GM23338 (cell line): ENCODE measurements around the gene TMC1. TPM values are rescaled to one million over a fixed set of nuclear protein-coding genes. Genes with fewer than 3 reads are reported as not detected.

ENCODE experiments used
- ATAC-seq: fragments of 200-7000 bp; cut with Tn5 transposase; 3 replicates; pipeline ENCODE4 v1.9.1; 2020
- DNase-seq: peaks from one replicate; pipeline ENCODE4 v3.0.0-alpha.2; 2015; ENCODE audit warnings: low spot score
- H2AFZ ChIP-seq: fragments of 200-600 bp; sonication (generic); 2 replicates; pipeline ENCODE4 v1.8.0; 2016; ENCODE audit warnings: antibody characterized with exemption, mild to moderate bottlenecking, moderate library complexity
- H3F3A ChIP-seq: fragments of 200-600 bp; sonication (generic); replicated peaks from 2 replicates; pipeline ENCODE4 v1.8.0; 2017; ENCODE audit warnings: antibody characterized with exemption, mixed run types, low read depth
- H3K27ac ChIP-seq: fragments of 200-600 bp; sonication (generic); 2 replicates; pipeline ENCODE4 v1.6.1; 2016; ENCODE audit warnings: low read depth
- H3K27me3 ChIP-seq: fragments of 200-600 bp; sonication (generic); 2 replicates; pipeline ENCODE4 v1.8.0; 2016; ENCODE audit warnings: mild to moderate bottlenecking, mixed run types, moderate library complexity; ENCODE audit not compliant: insufficient read depth
- H3K36me3 ChIP-seq: fragments of 200-600 bp; sonication (generic); 2 replicates; pipeline ENCODE4 v1.8.0; 2016; ENCODE audit warnings: mild to moderate bottlenecking; ENCODE audit not compliant: insufficient read depth
- H3K4me1 ChIP-seq: fragments of 200-600 bp; sonication (generic); 2 replicates; pipeline ENCODE4 v1.8.0; 2016; ENCODE audit warnings: mild to moderate bottlenecking, moderate library complexity; ENCODE audit not compliant: insufficient read depth
- H3K4me2 ChIP-seq: fragments of 200-600 bp; sonication (generic); 2 replicates; pipeline ENCODE4 v1.7.1; 2017; ENCODE audit warnings: mixed run types
- H3K4me3 ChIP-seq: fragments of 200-600 bp; sonication (generic); 2 replicates; pipeline ENCODE4 v1.6.1; 2016; ENCODE audit warnings: mixed run types
- H3K79me2 ChIP-seq: fragments of 200-600 bp; sonication (generic); replicated peaks from 2 replicates; pipeline ENCODE4 v1.8.0; 2017; ENCODE audit warnings: mild to moderate bottlenecking; ENCODE audit not compliant: insufficient read depth
- H3K9me2 ChIP-seq: fragments of 200-600 bp; sonication (generic); 2 replicates; pipeline ENCODE4 v1.8.0; 2017; ENCODE audit not compliant: insufficient read depth
- H4K20me1 ChIP-seq: fragments of 200-600 bp; sonication (generic); replicated peaks from 2 replicates; pipeline ENCODE4 v1.8.0; 2017; ENCODE audit warnings: mild to moderate bottlenecking; ENCODE audit not compliant: insufficient read depth
- H3K27ac Mint-ChIP-seq: 2 replicates; pipeline ENCODE4 v1.8.0; 2020; ENCODE audit warnings: inconsistent platforms, mild to moderate bottlenecking, moderate library complexity, mixed read lengths
- H3K27me3 Mint-ChIP-seq: 3 replicates; pipeline ENCODE4 v1.8.0; 2022; ENCODE audit warnings: low read depth, mild to moderate bottlenecking, moderate library complexity, mixed read lengths, inconsistent platforms; ENCODE audit not compliant: insufficient read depth, poor library complexity
- H3K36me3 Mint-ChIP-seq: 3 replicates; pipeline ENCODE4 v1.8.0; 2021; ENCODE audit warnings: low read depth, mild to moderate bottlenecking, inconsistent platforms, moderate library complexity, mixed read lengths
- H3K4me1 Mint-ChIP-seq: 3 replicates; pipeline ENCODE4 v1.8.0; 2020; ENCODE audit warnings: mild to moderate bottlenecking, inconsistent platforms, mixed read lengths
- H3K4me3 Mint-ChIP-seq: 3 replicates; pipeline ENCODE4 v1.8.0; 2021; ENCODE audit warnings: moderate library complexity, mild to moderate bottlenecking, inconsistent platforms, mixed read lengths
- H3K9me3 Mint-ChIP-seq: 3 replicates; pipeline ENCODE4 v1.8.0; 2020; ENCODE audit warnings: moderate library complexity, mild to moderate bottlenecking, inconsistent platforms, mixed read lengths
- CTCF ChIP-seq, 2 experiments: fragments of 200-600 bp in 1 of 2; sonication (generic) in 1 of 2; conservative IDR thresholded peaks; 2 replicates each; pipeline versions ENCODE4 v1.5.1 to v1.6.1; 2016 to 2017; ENCODE audit warnings: antibody characterized with exemption in 2 of 2, low read depth in 2 of 2, mild to moderate bottlenecking in 2 of 2, moderate library complexity in 1 of 2
- EZH2 ChIP-seq: fragments of 200-600 bp; sonication (generic); IDR thresholded peaks from one replicate; pipeline ENCODE4 v1.8.0; 2017; ENCODE audit warnings: antibody characterized with exemption, mild to moderate bottlenecking, low read depth; ENCODE audit not compliant: unreplicated experiment
- STAT1 ChIP-seq: IDR thresholded peaks from one replicate; pipeline ENCODE4 v1.6.1; 2016; ENCODE audit warnings: antibody characterized with exemption; ENCODE audit not compliant: unreplicated experiment
- ZNF114 ChIP-seq: fragments of 250-450 bp; sonication (Bioruptor Pico); IDR thresholded peaks from 2 replicates; pipeline ENCODE4 v1.5.0; 2020; ENCODE audit warnings: mild to moderate bottlenecking, moderate library complexity
- polyA plus RNA-seq: library from polyadenylated mRNA; unstranded; fragments of >200 nt; fragmentation: Nextera tagmentation; extraction: Ambion mirVana; gene quantifications from 2 replicates; pipeline ENCODE4 v1.2.1, GENCODE V29; 2016
- total RNA-seq: library from RNA; depleted of rRNA; stranded (reverse); fragments of >200 nt; shearing (Covaris generic); gene quantifications from 2 replicates; pipeline ENCODE4 v1.2.3, GENCODE V29; 2014
- TF ChIP-seq, protein P1 (sequence below): fragments of 250-450 bp; sonication (Bioruptor Pico); IDR thresholded peaks from 2 replicates; pipeline ENCODE4 v1.5.0; 2020; ENCODE audit warnings: mild to moderate bottlenecking, moderate library complexity

Gene TMC1
- total and polyA plus RNA-seq, 2 experiments from 2014 or later, result 0.61 to 1.2 TPM

DNA sequence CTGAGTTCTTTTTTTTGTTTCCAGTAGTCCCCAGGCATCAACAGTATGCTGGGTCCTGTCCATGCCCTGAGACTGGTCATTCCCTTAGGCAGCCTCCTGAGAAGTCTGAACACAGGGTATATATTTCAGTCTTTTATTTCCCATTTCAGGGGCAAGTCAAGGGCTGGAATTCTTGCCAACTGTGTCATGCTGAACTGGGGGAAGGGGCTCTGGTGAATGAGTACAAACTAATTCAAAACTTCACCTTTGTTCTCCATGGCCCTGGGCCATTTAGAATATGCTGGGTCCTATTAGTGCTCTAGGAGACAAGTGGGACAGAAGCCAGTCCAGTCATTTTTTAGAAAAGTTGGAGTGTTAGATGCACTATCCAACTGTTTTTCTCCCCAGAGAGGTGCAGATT is 170.3 kb downstream of the TMC1 start:
- H3K9me3 Mint-ChIP-seq, result peaks cover 9% of the 10 kb centered on the region

DNA sequence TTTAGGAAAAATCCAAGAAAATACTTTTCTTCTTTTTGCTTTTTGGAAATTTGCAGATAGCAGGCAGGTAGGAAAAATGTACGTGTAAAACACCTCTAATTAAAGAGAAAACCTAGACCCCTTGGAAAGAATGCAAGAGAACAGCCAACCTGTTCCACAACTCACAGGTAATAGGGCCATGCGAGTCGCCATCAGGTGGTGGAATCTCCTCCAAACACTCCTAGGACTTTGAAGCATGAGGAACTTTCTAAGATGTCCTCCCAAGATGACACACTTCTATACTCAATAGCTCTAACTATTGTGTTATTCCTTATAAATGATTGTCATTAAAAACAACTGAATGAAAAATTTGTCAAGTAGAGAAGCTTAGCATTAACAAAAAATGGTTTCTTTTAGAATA is 174.0 kb downstream of the TMC1 start:
- TF ChIP-seq EZH2, result no peak
- TF ChIP-seq, protein P1, sequence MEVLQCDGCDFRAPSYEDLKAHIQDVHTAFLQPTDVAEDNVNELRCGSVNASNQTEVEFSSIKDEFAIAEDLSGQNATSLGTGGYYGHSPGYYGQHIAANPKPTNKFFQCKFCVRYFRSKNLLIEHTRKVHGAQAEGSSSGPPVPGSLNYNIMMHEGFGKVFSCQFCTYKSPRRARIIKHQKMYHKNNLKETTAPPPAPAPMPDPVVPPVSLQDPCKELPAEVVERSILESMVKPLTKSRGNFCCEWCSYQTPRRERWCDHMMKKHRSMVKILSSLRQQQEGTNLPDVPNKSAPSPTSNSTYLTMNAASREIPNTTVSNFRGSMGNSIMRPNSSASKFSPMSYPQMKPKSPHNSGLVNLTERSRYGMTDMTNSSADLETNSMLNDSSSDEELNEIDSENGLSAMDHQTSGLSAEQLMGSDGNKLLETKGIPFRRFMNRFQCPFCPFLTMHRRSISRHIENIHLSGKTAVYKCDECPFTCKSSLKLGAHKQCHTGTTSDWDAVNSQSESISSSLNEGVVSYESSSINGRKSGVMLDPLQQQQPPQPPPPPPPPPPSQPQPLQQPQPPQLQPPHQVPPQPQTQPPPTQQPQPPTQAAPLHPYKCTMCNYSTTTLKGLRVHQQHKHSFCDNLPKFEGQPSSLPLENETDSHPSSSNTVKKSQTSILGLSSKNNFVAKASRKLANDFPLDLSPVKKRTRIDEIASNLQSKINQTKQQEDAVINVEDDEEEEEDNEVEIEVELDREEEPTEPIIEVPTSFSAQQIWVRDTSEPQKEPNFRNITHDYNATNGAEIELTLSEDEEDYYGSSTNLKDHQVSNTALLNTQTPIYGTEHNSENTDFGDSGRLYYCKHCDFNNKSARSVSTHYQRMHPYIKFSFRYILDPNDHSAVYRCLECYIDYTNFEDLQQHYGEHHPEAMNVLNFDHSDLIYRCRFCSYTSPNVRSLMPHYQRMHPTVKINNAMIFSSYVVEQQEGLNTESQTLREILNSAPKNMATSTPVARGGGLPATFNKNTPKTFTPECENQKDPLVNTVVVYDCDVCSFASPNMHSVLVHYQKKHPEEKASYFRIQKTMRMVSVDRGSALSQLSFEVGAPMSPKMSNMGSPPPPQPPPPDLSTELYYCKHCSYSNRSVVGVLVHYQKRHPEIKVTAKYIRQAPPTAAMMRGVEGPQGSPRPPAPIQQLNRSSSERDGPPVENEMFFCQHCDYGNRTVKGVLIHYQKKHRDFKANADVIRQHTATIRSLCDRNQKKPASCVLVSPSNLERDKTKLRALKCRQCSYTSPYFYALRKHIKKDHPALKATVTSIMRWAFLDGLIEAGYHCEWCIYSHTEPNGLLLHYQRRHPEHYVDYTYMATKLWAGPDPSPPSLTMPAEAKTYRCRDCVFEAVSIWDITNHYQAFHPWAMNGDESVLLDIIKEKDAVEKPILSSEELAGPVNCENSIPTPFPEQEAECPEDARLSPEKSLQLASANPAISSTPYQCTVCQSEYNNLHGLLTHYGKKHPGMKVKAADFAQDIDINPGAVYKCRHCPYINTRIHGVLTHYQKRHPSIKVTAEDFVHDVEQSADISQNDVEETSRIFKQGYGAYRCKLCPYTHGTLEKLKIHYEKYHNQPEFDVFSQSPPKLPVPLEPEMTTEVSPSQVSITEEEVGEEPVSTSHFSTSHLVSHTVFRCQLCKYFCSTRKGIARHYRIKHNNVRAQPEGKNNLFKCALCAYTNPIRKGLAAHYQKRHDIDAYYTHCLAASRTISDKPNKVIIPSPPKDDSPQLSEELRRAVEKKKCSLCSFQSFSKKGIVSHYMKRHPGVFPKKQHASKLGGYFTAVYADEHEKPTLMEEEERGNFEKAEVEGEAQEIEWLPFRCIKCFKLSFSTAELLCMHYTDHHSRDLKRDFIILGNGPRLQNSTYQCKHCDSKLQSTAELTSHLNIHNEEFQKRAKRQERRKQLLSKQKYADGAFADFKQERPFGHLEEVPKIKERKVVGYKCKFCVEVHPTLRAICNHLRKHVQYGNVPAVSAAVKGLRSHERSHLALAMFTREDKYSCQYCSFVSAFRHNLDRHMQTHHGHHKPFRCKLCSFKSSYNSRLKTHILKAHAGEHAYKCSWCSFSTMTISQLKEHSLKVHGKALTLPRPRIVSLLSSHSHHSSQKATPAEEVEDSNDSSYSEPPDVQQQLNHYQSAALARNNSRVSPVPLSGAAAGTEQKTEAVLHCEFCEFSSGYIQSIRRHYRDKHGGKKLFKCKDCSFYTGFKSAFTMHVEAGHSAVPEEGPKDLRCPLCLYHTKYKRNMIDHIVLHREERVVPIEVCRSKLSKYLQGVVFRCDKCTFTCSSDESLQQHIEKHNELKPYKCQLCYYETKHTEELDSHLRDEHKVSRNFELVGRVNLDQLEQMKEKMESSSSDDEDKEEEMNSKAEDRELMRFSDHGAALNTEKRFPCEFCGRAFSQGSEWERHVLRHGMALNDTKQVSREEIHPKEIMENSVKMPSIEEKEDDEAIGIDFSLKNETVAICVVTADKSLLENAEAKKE (CRISPR knock-in tag), result peak; percentile 85; the same call in 1 of the 2 replicates
- peak; percentile 15 to 59; a peak in 3 of 4 replicates for TF ChIP-seq CTCF (conservative IDR thresholded peaks at IDR 0.05; ENCODE audit: low read depth in 2 of 2)
- peaks cover 2% of the 10 kb centered on the region for H3K27me3 Mint-ChIP-seq
- no peaks in the 10 kb centered on the region for H3K36me3 ChIP-seq
- DNase-seq, result peak; percentile 7
- H3K36me3 Mint-ChIP-seq, result peaks cover 10% of the 10 kb centered on the region; the same call in 2 of the 3 replicates
- H3K4me1 Mint-ChIP-seq, result peaks cover 2% of the 10 kb centered on the region; the same call in 1 of the 3 replicates
- peaks cover 9% of the 10 kb centered on the region for H3K9me3 Mint-ChIP-seq
- no peaks in the 10 kb centered on the region for H3K79me2 ChIP-seq
- no peak overlapping the region for H3K27ac ChIP-seq
- no peaks in the 10 kb centered on the region for H3F3A ChIP-seq
- no peak overlapping the region for H3K4me3 Mint-ChIP-seq
- ATAC-seq, result no peak
- no peaks in the 10 kb centered on the region for H3K4me1 ChIP-seq
- no peaks in the 10 kb centered on the region for H4K20me1 ChIP-seq
- no peak overlapping the region for H3K4me3 ChIP-seq
- no peak overlapping the region for H2AFZ ChIP-seq
- no peak overlapping the region for H3K4me2 ChIP-seq
- no peaks in the 10 kb centered on the region for H3K27me3 ChIP-seq
- no peak overlapping the region for H3K27ac Mint-ChIP-seq
- peaks cover 6% of the 10 kb centered on the region; the same call in 1 of the 2 replicates for H3K9me2 ChIP-seq

More for the DNA sequence above, 170.3 kb downstream of the TMC1 start:
- Histone ChIP-seq H3K36me3 (no peaks in the 10 kb centered on the region), H3F3A (no peaks in the 10 kb centered on the region), H3K27me3 (no peaks in the 10 kb centered on the region), H4K20me1 (no peaks in the 10 kb centered on the region), H3K27ac (no peak overlapping the region), H3K4me3 (no peak overlapping the region), H3K4me1 (no peaks in the 10 kb centered on the region), H3K79me2 (no peaks in the 10 kb centered on the region), H3K9me2 (peaks cover 6% of the 10 kb centered on the region; the same call in 1 of the 2 replicates), H2AFZ (peak overlapping the region; percentile 14; the same call in 1 of the 2 replicates), H3K4me2 (no peak overlapping the region)
- DNase-seq (no peak), ATAC-seq (no peak)
- Mint-ChIP-seq H3K27me3 (no peaks in the 10 kb centered on the region), H3K36me3 (peaks cover 10% of the 10 kb centered on the region; the same call in 2 of the 3 replicates), H3K4me1 (no peaks in the 10 kb centered on the region), H3K4me3 (no peak overlapping the region), H3K27ac (no peak overlapping the region)
- TF ChIP-seq STAT1, result no peak
- TF ChIP-seq ZNF114 (CRISPR knock-in tag), result no peak
